IMR-90 (cell line): ENCODE data around the gene FOXF1. TPM values are rescaled to one million over a fixed set of nuclear protein-coding genes. Genes with fewer than 3 reads are reported as not detected.

ENCODE experiments used
- ATAC-seq: fragments of 200-7000 bp; cut with Tn5 transposase; 2 replicates; pipeline ENCODE4 v1.9.1; 2020; ENCODE audit warnings: low read depth, mild to moderate bottlenecking, moderate library complexity
- BruUV-seq: library from RNA; stranded (reverse); fragments of 400-500 nt; replicated peaks from 2 replicates; lab custom pipeline; 2021; lab: Mats Ljungman, UMichigan
- CTCF ChIA-PET: fragments of 300-600 bp; formaldehyde crosslinking; extraction: SDS; loops from one replicate; lab custom pipeline; 2021; ENCODE audit warnings: antibody characterized with exemption; lab: Yijun Ruan, JAX
- POLR2A ChIA-PET: fragments of 300-600 bp; sonication (Branson Sonifier 250); formaldehyde crosslinking; loops from one replicate; lab custom pipeline; 2022; ENCODE audit warnings: antibody characterized with exemption; ENCODE audit not compliant: unreplicated experiment; lab: Charles Lee
- DNase-seq: peaks from one replicate; pipeline ENCODE4 v3.0.0; 2013
- H2AFZ ChIP-seq: replicated peaks from 2 replicates; pipeline ENCODE3; 2013; ENCODE audit warnings: low read length, mild to moderate bottlenecking; ENCODE audit not compliant: poor library complexity
- H2AK5ac ChIP-seq: 2 replicates; pipeline ENCODE4 v1.6.1; 2013; ENCODE audit warnings: low read depth, low read length, inconsistent platforms
- H2AK9ac ChIP-seq: replicated peaks from 2 replicates; pipeline ENCODE3; 2013; ENCODE audit warnings: mild to moderate bottlenecking, low read depth, low read length, moderate library complexity; ENCODE audit not compliant: poor library complexity
- H2BK120ac ChIP-seq: 2 replicates; pipeline ENCODE4 v1.6.1; 2013; ENCODE audit warnings: low read depth, low read length, inconsistent platforms
- H2BK15ac ChIP-seq: 3 replicates; pipeline ENCODE4 v1.6.1; 2013; ENCODE audit warnings: low read depth, low read length, inconsistent platforms
- H2BK20ac ChIP-seq: 2 replicates; pipeline ENCODE4 v1.6.1; 2013; ENCODE audit warnings: low read depth, mild to moderate bottlenecking, inconsistent platforms, low read length, moderate library complexity
- H2BK5ac ChIP-seq: 2 replicates; pipeline ENCODE4 v1.6.1; 2013; ENCODE audit warnings: mild to moderate bottlenecking, low read depth, low read length, inconsistent platforms; ENCODE audit not compliant: poor library complexity, severe bottlenecking
- H3K14ac ChIP-seq: replicated peaks from 2 replicates; pipeline ENCODE4 v1.6.1; 2013; ENCODE audit warnings: low read depth, low read length, inconsistent platforms
- H3K18ac ChIP-seq: 2 replicates; pipeline ENCODE4 v1.6.1; 2013; ENCODE audit warnings: low read depth, low read length, control low read depth
- H3K23ac ChIP-seq: 2 replicates; pipeline ENCODE4 v1.6.1; 2013; ENCODE audit warnings: low read depth, low read length, inconsistent platforms
- H3K27ac ChIP-seq: 2 replicates; pipeline ENCODE4 v1.5.1; 2013; ENCODE audit warnings: mild to moderate bottlenecking, control low read depth, low read length; ENCODE audit not compliant: insufficient read depth
- H3K27me3 ChIP-seq: 2 replicates; pipeline ENCODE4 v1.6.1; 2013; ENCODE audit warnings: low read length; ENCODE audit not compliant: control insufficient read depth, insufficient read depth
- H3K36me3 ChIP-seq: 2 replicates; pipeline ENCODE4 v1.6.1; 2013; ENCODE audit warnings: low read length, mixed read lengths; ENCODE audit not compliant: control insufficient read depth, insufficient read depth
- H3K4ac ChIP-seq: 2 replicates; pipeline ENCODE4 v1.6.1; 2013; ENCODE audit warnings: low read depth, low read length, inconsistent platforms
- H3K4me1 ChIP-seq: 2 replicates; pipeline ENCODE4 v1.6.1; 2013; ENCODE audit warnings: low read length, mixed read lengths; ENCODE audit not compliant: control insufficient read depth, insufficient read depth
- H3K4me2 ChIP-seq: 2 replicates; pipeline ENCODE4 v1.6.1; 2013; ENCODE audit warnings: low read depth, mild to moderate bottlenecking, control low read depth, low read length, moderate library complexity
- H3K4me3 ChIP-seq: 2 replicates; pipeline ENCODE4 v1.5.1; 2013; ENCODE audit warnings: low read depth, mild to moderate bottlenecking, control low read depth, low read length, moderate library complexity; ENCODE audit not compliant: insufficient read depth
- H3K56ac ChIP-seq: 2 replicates; pipeline ENCODE4 v1.6.1; 2013; ENCODE audit warnings: low read length, inconsistent platforms; ENCODE audit not compliant: insufficient read depth; ENCODE audit errors: extremely low read depth
- H3K79me1 ChIP-seq, 2 experiments: 2 replicates each; pipeline ENCODE4 v1.6.1; 2013; ENCODE audit warnings: low read length in 2 of 2, inconsistent platforms in 1 of 2, low read depth in 1 of 2
- H3K9ac ChIP-seq: 2 replicates; pipeline ENCODE4 v1.6.1; 2013; ENCODE audit warnings: low read depth, low read length, control low read depth
- H3K9me1 ChIP-seq: 2 replicates; pipeline ENCODE4 v1.6.1; 2013; ENCODE audit warnings: low read length, inconsistent platforms; ENCODE audit not compliant: insufficient read depth
- H3K9me3 ChIP-seq: 2 replicates; pipeline ENCODE4 v1.6.1; 2013; ENCODE audit warnings: low read length; ENCODE audit not compliant: control insufficient read depth, insufficient read depth
- H4K20me1 ChIP-seq: 2 replicates; pipeline ENCODE4 v1.6.1; 2013; ENCODE audit warnings: low read length, inconsistent platforms; ENCODE audit not compliant: insufficient read depth
- H4K5ac ChIP-seq: 2 replicates; pipeline ENCODE4 v1.6.1; 2013; ENCODE audit warnings: mild to moderate bottlenecking, low read depth, low read length, control low read depth
- H4K8ac ChIP-seq, 2 experiments: 2 replicates each; pipeline ENCODE4 v1.6.1; 2013; ENCODE audit warnings: low read depth in 2 of 2, low read length in 2 of 2, control low read depth in 1 of 2, inconsistent platforms in 1 of 2
- H4K91ac ChIP-seq: 2 replicates; pipeline ENCODE4 v1.6.1; 2013; ENCODE audit warnings: low read depth, low read length, inconsistent platforms; ENCODE audit not compliant: insufficient read depth
- POLR2A ChIP-seq: IDR thresholded peaks from 2 replicates; pipeline ENCODE4 v1.6.1; 2012; ENCODE audit warnings: mild to moderate bottlenecking, low read depth, low read length
- RAD21 ChIP-seq: IDR thresholded peaks from 2 replicates; pipeline ENCODE4 v1.6.1; 2012; ENCODE audit warnings: low read length, improper control_type of control experiment
- SMC3 ChIP-seq: fragments of 150-350 bp; IDR thresholded peaks from 2 replicates; pipeline ENCODE4 v1.6.1; 2016; ENCODE audit warnings: low read depth, mild to moderate bottlenecking, antibody characterized with exemption, low read length, moderate library complexity
- WGBS, 2 experiments: methylation state at CpG; one replicate each; pipeline versions ENCODE4 v1.1.5 to v1.1.7; 2013; ENCODE audit warnings: missing lambda C conversion rate in 2 of 2; ENCODE audit not compliant: insufficient read length in 1 of 2; ENCODE audit errors: extremely low coverage in 2 of 2; 5-methylcytosine and 5-hydroxymethylcytosine counted together
- dilution Hi-C: fragments of 300-500 bp; cut with HindIII; formaldehyde crosslinking; loops from one replicate; pipeline ENCODE4 v1.14.3; 2018; ENCODE audit warnings: low sequenced_read_pairs; ENCODE audit not compliant: unreplicated experiment
- in situ Hi-C: fragments of 300-500 bp; cut with MboI; formaldehyde crosslinking; loops from 3 replicates; pipeline ENCODE4 v1.14.3; 2019; ENCODE audit warnings: low sequenced_read_pairs, inconsistent platforms, mixed read lengths
- intact Hi-C: fragments of 100-400 bp; cut with micrococcal nuclease; formaldehyde crosslinking; loops from 2 replicates; pipeline ENCODE4 v1.10.0; 2022
- polyA plus RNA-seq, 3 experiments: library from polyadenylated mRNA; depleted of rRNA; stranded (reverse); fragments of >200 nt; gene quantifications; 2 replicates each; pipeline ENCODE4 v1.2.3, GENCODE V29; 2012; ENCODE audit warnings: low replicate concordance in 1 of 3
- total RNA-seq: library from RNA; depleted of rRNA; stranded (reverse); fragments of >200 nt; gene quantifications from 2 replicates; pipeline ENCODE4 v1.2.3, GENCODE V29; 2012

FOXF1 gene
- total and polyA plus RNA-seq, 2 of the 4 experiments (the other 2 are of a cell fraction): 2.7 to 33.0 TPM

DNA sequence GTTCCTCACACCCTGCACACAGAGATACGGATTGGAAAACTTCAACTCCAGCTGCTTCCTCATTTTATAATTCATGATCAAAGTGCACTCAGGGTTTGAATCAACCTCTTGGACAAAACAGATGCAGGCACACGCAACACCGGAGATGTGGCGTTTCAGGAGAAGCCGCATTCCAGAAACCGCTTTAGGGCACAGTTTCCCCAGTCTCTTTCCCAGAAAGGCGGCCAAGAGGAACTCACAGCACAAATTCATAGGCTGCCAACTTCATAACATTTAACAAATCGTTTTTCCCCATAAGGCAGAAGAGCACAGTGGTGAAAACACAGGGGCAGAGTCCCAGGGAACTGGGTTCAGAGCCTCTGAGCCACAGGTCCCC, 36.3 kb downstream of the FOXF1 start:
- no peak overlapping the region for H3K27ac ChIP-seq
- no peaks in the 10 kb centered on the region for H3K27me3 ChIP-seq
- no peak overlapping the region for H3K23ac ChIP-seq
- no peak overlapping the region for H2BK20ac ChIP-seq
- WGBS, 2 experiments: 97% methylated on average over 7 of the region's 8 CpGs; no CpG with 5 or more reads in 1 of the 2 experiments
- no peaks in the 10 kb centered on the region for H4K20me1 ChIP-seq
- ChIA-PET CTCF (interaction anchor here (0.7 kb wide), 1 partner anchor 11 kb away, joined by 3 read pairs; no protein-coding TSS in a partner anchor), POLR2A (no interaction called here)
- dilution Hi-C loops: no loop called here
- H3K9me1 ChIP-seq: no peaks in the 10 kb centered on the region
- no peak overlapping the region for H3K9ac ChIP-seq
- H2AK9ac ChIP-seq: no peak overlapping the region
- H3K4me1 ChIP-seq: no peaks in the 10 kb centered on the region
- H3K4ac ChIP-seq: no peak overlapping the region
- ATAC-seq (no peak), DNase-seq (no peak)
- no peak overlapping the region for H2BK15ac ChIP-seq
- H3K18ac ChIP-seq: no peak overlapping the region
- peaks cover 46% of the 10 kb centered on the region for H3K36me3 ChIP-seq
- H3K79me1 ChIP-seq: peaks cover 0 to 17% of the 10 kb centered on the region in 2 experiments; a peak in 2 of 4 replicates
- no peak overlapping the region for H2BK5ac ChIP-seq
- TF ChIP-seq RAD21 (no peak), POLR2A (no peak), SMC3 (no peak)
- H2BK120ac ChIP-seq: no peak overlapping the region
- H2AK5ac ChIP-seq: no peak overlapping the region
- no peaks in the 10 kb centered on the region for H3K9me3 ChIP-seq
- H2AFZ ChIP-seq: no peak overlapping the region
- no peak overlapping the region for H3K14ac ChIP-seq
- no TSS peak for BruUV-seq
- in situ Hi-C loops: no loop called here
- H4K5ac ChIP-seq: no peak overlapping the region
- H4K91ac ChIP-seq: no peak overlapping the region
- H4K8ac ChIP-seq: no peak overlapping the region
- no peak overlapping the region for H3K56ac ChIP-seq
- no peak overlapping the region for H3K4me3 ChIP-seq
- no peak overlapping the region for H3K4me2 ChIP-seq
- intact Hi-C loops: no loop called here
